GM23338 (cell line): ENCODE measurements around the gene ADD1. TPM values are rescaled to one million over a fixed set of nuclear protein-coding genes. Genes with fewer than 3 reads are reported as not detected.
"Not testable (repeated sequence)": the region's sequence is repeated elsewhere in the genome, so short reads cannot be mapped to it uniquely, and the experiment has no call there.

ENCODE experiments used
- ATAC-seq: fragments of 200-7000 bp; cut with Tn5 transposase; 3 replicates; pipeline ENCODE4 v1.9.1; 2020
- DNase-seq: peaks from one replicate; pipeline ENCODE4 v3.0.0-alpha.2; 2015; ENCODE audit warnings: low spot score
- H2AFZ ChIP-seq: fragments of 200-600 bp; sonication (generic); 2 replicates; pipeline ENCODE4 v1.8.0; 2016; ENCODE audit warnings: antibody characterized with exemption, mild to moderate bottlenecking, moderate library complexity
- H3F3A ChIP-seq: fragments of 200-600 bp; sonication (generic); replicated peaks from 2 replicates; pipeline ENCODE4 v1.8.0; 2017; ENCODE audit warnings: antibody characterized with exemption, mixed run types, low read depth
- H3K27ac ChIP-seq: fragments of 200-600 bp; sonication (generic); 2 replicates; pipeline ENCODE4 v1.6.1; 2016; ENCODE audit warnings: low read depth
- H3K27me3 ChIP-seq: fragments of 200-600 bp; sonication (generic); 2 replicates; pipeline ENCODE4 v1.8.0; 2016; ENCODE audit warnings: mild to moderate bottlenecking, mixed run types, moderate library complexity; ENCODE audit not compliant: insufficient read depth
- H3K36me3 ChIP-seq: fragments of 200-600 bp; sonication (generic); 2 replicates; pipeline ENCODE4 v1.8.0; 2016; ENCODE audit warnings: mild to moderate bottlenecking; ENCODE audit not compliant: insufficient read depth
- H3K4me1 ChIP-seq: fragments of 200-600 bp; sonication (generic); 2 replicates; pipeline ENCODE4 v1.8.0; 2016; ENCODE audit warnings: mild to moderate bottlenecking, moderate library complexity; ENCODE audit not compliant: insufficient read depth
- H3K4me2 ChIP-seq: fragments of 200-600 bp; sonication (generic); 2 replicates; pipeline ENCODE4 v1.7.1; 2017; ENCODE audit warnings: mixed run types
- H3K4me3 ChIP-seq: fragments of 200-600 bp; sonication (generic); 2 replicates; pipeline ENCODE4 v1.6.1; 2016; ENCODE audit warnings: mixed run types
- H3K79me2 ChIP-seq: fragments of 200-600 bp; sonication (generic); replicated peaks from 2 replicates; pipeline ENCODE4 v1.8.0; 2017; ENCODE audit warnings: mild to moderate bottlenecking; ENCODE audit not compliant: insufficient read depth
- H3K9me2 ChIP-seq: fragments of 200-600 bp; sonication (generic); 2 replicates; pipeline ENCODE4 v1.8.0; 2017; ENCODE audit not compliant: insufficient read depth
- H4K20me1 ChIP-seq: fragments of 200-600 bp; sonication (generic); replicated peaks from 2 replicates; pipeline ENCODE4 v1.8.0; 2017; ENCODE audit warnings: mild to moderate bottlenecking; ENCODE audit not compliant: insufficient read depth
- H3K27ac Mint-ChIP-seq: 2 replicates; pipeline ENCODE4 v1.8.0; 2020; ENCODE audit warnings: inconsistent platforms, mild to moderate bottlenecking, moderate library complexity, mixed read lengths
- H3K27me3 Mint-ChIP-seq: 3 replicates; pipeline ENCODE4 v1.8.0; 2022; ENCODE audit warnings: low read depth, mild to moderate bottlenecking, moderate library complexity, mixed read lengths, inconsistent platforms; ENCODE audit not compliant: insufficient read depth, poor library complexity
- H3K36me3 Mint-ChIP-seq: 3 replicates; pipeline ENCODE4 v1.8.0; 2021; ENCODE audit warnings: low read depth, mild to moderate bottlenecking, inconsistent platforms, moderate library complexity, mixed read lengths
- H3K4me1 Mint-ChIP-seq: 3 replicates; pipeline ENCODE4 v1.8.0; 2020; ENCODE audit warnings: mild to moderate bottlenecking, inconsistent platforms, mixed read lengths
- H3K4me3 Mint-ChIP-seq: 3 replicates; pipeline ENCODE4 v1.8.0; 2021; ENCODE audit warnings: moderate library complexity, mild to moderate bottlenecking, inconsistent platforms, mixed read lengths
- H3K9me3 Mint-ChIP-seq: 3 replicates; pipeline ENCODE4 v1.8.0; 2020; ENCODE audit warnings: moderate library complexity, mild to moderate bottlenecking, inconsistent platforms, mixed read lengths
- CREB1 ChIP-seq: fragments of 250-450 bp; sonication (Bioruptor Pico); IDR thresholded peaks from 2 replicates; pipeline ENCODE4 v1.5.0; 2020; ENCODE audit warnings: low read depth, mild to moderate bottlenecking, moderate library complexity
- EZH2 ChIP-seq: fragments of 200-600 bp; sonication (generic); IDR thresholded peaks from one replicate; pipeline ENCODE4 v1.8.0; 2017; ENCODE audit warnings: antibody characterized with exemption, mild to moderate bottlenecking, low read depth; ENCODE audit not compliant: unreplicated experiment
- JUNB ChIP-seq: IDR thresholded peaks from one replicate; pipeline ENCODE4 v1.6.1; 2016; ENCODE audit warnings: antibody characterized with exemption; ENCODE audit not compliant: unreplicated experiment
- NANOG ChIP-seq: IDR thresholded peaks from 2 replicates; pipeline ENCODE4 v1.6.1; 2016; ENCODE audit warnings: antibody characterized with exemption, borderline replicate concordance
- POLR2AphosphoS5 ChIP-seq: IDR thresholded peaks from 2 replicates; pipeline ENCODE4 v1.6.1; 2016; ENCODE audit warnings: antibody characterized with exemption, low read depth
- STAT1 ChIP-seq: IDR thresholded peaks from one replicate; pipeline ENCODE4 v1.6.1; 2016; ENCODE audit warnings: antibody characterized with exemption; ENCODE audit not compliant: unreplicated experiment
- ZNF114 ChIP-seq: fragments of 250-450 bp; sonication (Bioruptor Pico); IDR thresholded peaks from 2 replicates; pipeline ENCODE4 v1.5.0; 2020; ENCODE audit warnings: mild to moderate bottlenecking, moderate library complexity
- ZNF462 ChIP-seq: fragments of 250-450 bp; sonication (Bioruptor Pico); IDR thresholded peaks from 2 replicates; pipeline ENCODE4 v1.5.0; 2020; ENCODE audit warnings: mild to moderate bottlenecking, moderate library complexity
- polyA plus RNA-seq: library from polyadenylated mRNA; unstranded; fragments of >200 nt; fragmentation: Nextera tagmentation; extraction: Ambion mirVana; gene quantifications from 2 replicates; pipeline ENCODE4 v1.2.1, GENCODE V29; 2016
- total RNA-seq: library from RNA; depleted of rRNA; stranded (reverse); fragments of >200 nt; shearing (Covaris generic); gene quantifications from 2 replicates; pipeline ENCODE4 v1.2.3, GENCODE V29; 2014

Gene ADD1
- total and polyA plus RNA-seq, 2 experiments from 2014 or later = 126 to 144 TPM

- no peak for TF ChIP-seq POLR2AphosphoS5
- no peak for TF ChIP-seq ZNF114 (CRISPR knock-in tag)
- TF ChIP-seq JUNB = no peak
- no peak for TF ChIP-seq STAT1
- TF ChIP-seq CREB1 (CRISPR knock-in tag) = no peak
Observed at GRCh38 chr4:2944586-2945526, 101.2 kb downstream of the ADD1 start (continued).

GRCh38 chr4:2945619-2946604 lies 102.3 kb downstream of the ADD1 start:
- not testable (repeated sequence) for H3K27ac ChIP-seq, DNase-seq, H3K27me3 ChIP-seq, H3K79me2 ChIP-seq, H3K4me3 ChIP-seq, H3K9me3 Mint-ChIP-seq, H3K4me3 Mint-ChIP-seq, H2AFZ ChIP-seq, H3K4me2 ChIP-seq, H3K4me1 ChIP-seq, H3K27ac Mint-ChIP-seq, H3K4me1 Mint-ChIP-seq, ATAC-seq, H3K9me2 ChIP-seq
- Mint-ChIP-seq H3K27me3 (peaks cover 17% of the 10 kb centered on the region), H3K36me3 (peaks cover 97% of the 10 kb centered on the region)
- peaks cover 11% of the 10 kb centered on the region; the same call in 1 of the 2 replicates for H3F3A ChIP-seq
- H3K36me3 ChIP-seq = peaks cover 55% of the 10 kb centered on the region
- peaks cover 27% of the 10 kb centered on the region for H4K20me1 ChIP-seq

- Histone ChIP-seq H3K27ac (no peak overlapping the region), H3K9me2 (no peaks in the 10 kb centered on the region), H3K36me3 (peaks cover 55% of the 10 kb centered on the region), H3K27me3 (no peaks in the 10 kb centered on the region), H3K79me2 (no peaks in the 10 kb centered on the region; the same call in 1 of the 2 replicates), H2AFZ (no peak overlapping the region), H3F3A (peaks cover 11% of the 10 kb centered on the region; the same call in 1 of the 2 replicates), H3K4me2 (no peak overlapping the region), H4K20me1 (peaks cover 20% of the 10 kb centered on the region), H3K4me1 (no peaks in the 10 kb centered on the region), H3K4me3 (no peak overlapping the region)
- H3K4me1 Mint-ChIP-seq = no peaks in the 10 kb centered on the region
- no peak for ATAC-seq
- DNase-seq = no peak
- H3K36me3 Mint-ChIP-seq = peaks cover 97% of the 10 kb centered on the region
- no peak overlapping the region for H3K4me3 Mint-ChIP-seq
- no peaks in the 10 kb centered on the region; the same call in 2 of the 3 replicates for H3K9me3 Mint-ChIP-seq
- peaks cover 13% of the 10 kb centered on the region for H3K27me3 Mint-ChIP-seq
- no peak overlapping the region for H3K27ac Mint-ChIP-seq
- TF ChIP-seq NANOG (no peak), ZNF462 (no peak), CREB1 (CRISPR knock-in tag) (no peak), EZH2 (no peak), ZNF114 (CRISPR knock-in tag) (no peak)
Observed at GRCh38 chr4:2946812-2947600, 103.4 kb downstream of the ADD1 start.
